Panc1 (cell line): Measurements from ENCODE around the gene GBP5.

Experiments used
- POLR2AphosphoS5 ChIP-seq: IDR thresholded peaks from 2 replicates; pipeline ENCODE4 v1.6.1; 2012; ENCODE audit warnings: mild to moderate bottlenecking, low read depth, low read length, moderate library complexity
- TF ChIP-seq, protein P1 (sequence below): fragments of 450-650 bp; IDR thresholded peaks from 2 replicates; pipeline ENCODE4 v1.5.1; 2017; ENCODE audit warnings: mild to moderate bottlenecking

DNA sequence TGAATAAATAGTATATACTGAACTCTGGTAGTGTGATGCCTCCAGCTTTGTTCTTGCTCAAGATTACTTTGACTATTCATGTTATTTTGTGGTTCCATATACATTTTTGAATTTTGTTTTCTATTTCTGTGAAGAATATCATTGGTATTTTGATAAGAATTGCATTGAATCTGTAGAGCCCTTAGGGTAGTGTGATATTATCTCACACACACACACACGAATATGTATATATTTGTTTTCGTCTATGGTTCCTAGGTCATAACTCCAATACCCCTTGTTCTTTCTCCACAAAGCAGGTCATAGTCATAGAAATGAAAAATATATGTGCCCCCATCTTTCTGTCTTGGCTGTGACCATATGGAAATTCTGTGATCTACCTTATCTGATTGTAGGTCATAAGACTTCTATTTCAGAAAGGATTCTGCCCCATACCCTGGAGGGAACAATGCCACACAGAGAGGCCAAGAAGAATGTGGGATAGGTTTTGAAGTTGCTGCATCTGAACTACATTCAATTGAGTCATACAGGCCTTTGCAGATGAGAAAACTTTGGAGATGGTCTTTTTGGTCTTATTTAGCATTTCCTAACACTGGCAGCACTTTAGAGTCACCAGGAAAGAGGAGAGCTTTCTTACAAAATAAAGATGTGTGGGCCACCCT lies 32.0 kb upstream of the GBP5 start:
- TF ChIP-seq, protein P1, sequence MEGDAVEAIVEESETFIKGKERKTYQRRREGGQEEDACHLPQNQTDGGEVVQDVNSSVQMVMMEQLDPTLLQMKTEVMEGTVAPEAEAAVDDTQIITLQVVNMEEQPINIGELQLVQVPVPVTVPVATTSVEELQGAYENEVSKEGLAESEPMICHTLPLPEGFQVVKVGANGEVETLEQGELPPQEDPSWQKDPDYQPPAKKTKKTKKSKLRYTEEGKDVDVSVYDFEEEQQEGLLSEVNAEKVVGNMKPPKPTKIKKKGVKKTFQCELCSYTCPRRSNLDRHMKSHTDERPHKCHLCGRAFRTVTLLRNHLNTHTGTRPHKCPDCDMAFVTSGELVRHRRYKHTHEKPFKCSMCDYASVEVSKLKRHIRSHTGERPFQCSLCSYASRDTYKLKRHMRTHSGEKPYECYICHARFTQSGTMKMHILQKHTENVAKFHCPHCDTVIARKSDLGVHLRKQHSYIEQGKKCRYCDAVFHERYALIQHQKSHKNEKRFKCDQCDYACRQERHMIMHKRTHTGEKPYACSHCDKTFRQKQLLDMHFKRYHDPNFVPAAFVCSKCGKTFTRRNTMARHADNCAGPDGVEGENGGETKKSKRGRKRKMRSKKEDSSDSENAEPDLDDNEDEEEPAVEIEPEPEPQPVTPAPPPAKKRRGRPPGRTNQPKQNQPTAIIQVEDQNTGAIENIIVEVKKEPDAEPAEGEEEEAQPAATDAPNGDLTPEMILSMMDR = no peak
- TF ChIP-seq POLR2AphosphoS5 = no peak
